NCI-H1105 (cell line): ENCODE measurements around the gene OR4C6.
A peak's percentile ranks its signal among the peaks of the same experiment; 100 is the strongest.

ENCODE experiments used
- DNase-seq: peaks from one replicate; lab custom pipeline; 2025; lab: John Stamatoyannopoulos, UW

The OR4C6 gene

DNA sequence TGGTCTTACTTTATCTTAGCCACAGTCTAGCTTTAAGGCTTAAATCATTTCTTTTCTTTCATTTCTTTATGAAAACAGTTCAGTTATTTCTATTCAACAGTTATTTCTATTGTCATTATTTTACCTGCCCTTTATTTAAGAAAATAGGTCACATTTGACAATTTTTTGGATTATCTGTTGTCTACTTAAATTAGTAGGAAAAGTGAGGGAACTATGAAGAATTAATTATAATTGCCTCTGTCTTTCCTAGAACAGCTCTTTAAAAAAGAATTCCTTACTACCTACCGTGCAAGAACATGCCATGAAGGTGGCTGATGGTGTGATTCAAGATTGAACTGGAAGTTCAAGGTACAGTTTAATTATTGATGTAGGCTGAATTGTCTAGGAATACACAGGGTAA, at the start of gene OR4C6:
TSS of gene OR4C6 (plus strand) at position 301 of the 400 bp plus-strand sequence. CDS start 2,966 bp downstream, outside the sequence.
- no peak for DNase-seq

DNA sequence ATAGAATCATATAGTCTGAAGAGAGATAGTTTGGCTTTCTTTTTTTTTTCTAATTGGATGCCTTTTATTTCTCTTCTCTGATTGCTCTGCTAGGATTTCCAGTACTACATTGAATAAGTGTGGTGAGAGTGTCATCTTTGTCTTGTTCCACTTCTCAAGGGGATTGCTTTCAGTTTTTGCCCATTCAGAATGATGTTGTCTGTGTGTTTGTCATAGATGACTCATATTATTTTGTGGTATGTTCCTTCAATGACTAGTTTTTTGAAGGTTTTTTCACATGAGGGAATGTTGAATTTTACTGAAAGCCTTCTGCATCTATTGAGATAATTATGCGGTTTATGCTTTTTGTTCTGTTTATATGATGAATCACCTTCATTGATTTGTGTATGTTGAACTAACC, 37.5 kb upstream of the OR4C6 start:
- DNase-seq: no peak

DNA sequence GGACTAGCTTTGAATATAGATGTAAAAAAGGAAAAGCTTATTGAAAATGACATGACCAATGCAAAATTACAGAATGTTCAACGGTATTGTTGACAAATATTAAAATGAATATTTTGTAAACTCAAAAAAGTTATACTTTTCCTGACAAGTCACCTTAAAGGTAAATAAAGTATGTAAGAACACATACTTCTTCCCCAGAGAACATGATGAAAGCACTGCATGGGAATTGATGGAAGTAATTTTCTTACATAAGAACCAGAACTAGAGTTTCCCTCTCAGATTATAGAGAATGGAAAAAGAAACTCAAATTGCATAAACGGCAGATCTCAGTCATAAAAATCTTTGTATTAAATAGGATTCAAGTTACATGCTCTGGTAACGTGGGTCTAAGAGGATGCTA, 27.2 kb upstream of the OR4C6 start, which contains the start of gene OR4P4:
TSS of gene OR4P4 (plus strand) at position 301 of the 400 bp plus-strand sequence.
- DNase-seq: no peak

DNA sequence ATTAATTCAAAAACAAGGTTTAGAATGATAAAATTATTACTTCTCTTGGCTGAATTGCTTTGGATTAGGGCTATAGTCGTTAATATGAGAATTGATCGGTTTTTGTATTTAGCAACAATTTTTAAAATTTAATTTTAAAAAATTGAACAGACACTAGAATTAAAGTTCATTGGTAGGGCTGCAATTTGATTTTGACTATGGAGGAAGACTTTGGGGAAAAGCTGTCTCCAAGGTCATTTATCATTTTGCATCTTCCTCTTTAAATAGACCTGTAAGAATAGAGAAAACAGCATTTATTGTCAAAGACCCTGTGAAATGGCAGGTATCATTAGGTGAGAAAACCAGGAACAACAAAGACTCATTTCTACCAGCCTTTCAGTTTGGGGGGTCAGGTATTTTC, 14.0 kb upstream of the OR4C6 start, which contains the start of gene OR4S2:
TSS of gene OR4S2 (plus strand) at position 301 of the 400 bp plus-strand sequence. CDS start 2,577 bp downstream, outside the sequence.
- DNase-seq: no peak

DNA sequence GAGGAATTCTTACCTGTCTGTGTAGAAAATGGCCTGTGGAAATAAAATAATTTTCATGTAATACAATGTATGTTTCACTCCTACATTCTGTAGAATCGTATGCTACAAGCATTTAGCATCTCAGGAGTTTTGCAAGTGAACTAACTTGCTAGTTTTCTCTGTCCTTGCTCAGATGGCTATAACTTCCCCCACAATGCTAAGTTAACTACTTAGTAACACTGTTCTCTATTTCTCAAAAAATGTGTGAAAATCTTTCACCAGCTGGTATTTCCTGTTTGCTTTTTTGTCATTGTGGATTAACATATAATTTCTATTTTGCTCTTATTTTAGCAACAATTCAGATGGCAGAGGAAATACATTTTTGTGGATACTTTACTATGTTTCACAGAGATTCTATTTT, 9.4 kb upstream of the OR4C6 start:
- DNase-seq: no peak

DNA sequence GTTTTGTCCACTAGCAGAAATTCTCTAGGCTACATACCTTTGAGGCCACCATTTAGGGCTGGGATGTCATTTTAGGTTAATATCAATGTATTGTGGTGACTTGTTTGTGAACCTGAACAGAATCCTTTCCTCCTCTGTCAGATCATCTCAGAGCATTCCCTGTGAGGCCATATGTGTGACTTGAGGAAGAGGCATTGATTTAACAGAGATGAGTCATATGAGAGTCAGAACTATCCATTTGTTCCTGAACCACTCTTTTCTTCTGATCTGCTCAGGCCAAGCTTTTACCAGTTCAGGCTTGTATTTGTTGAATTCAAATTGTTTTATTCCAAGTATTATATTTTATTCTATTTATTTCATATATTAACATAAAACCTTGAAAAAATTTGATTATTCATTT, 6.9 kb upstream of the OR4C6 start:
- DNase-seq: no peak

DNA sequence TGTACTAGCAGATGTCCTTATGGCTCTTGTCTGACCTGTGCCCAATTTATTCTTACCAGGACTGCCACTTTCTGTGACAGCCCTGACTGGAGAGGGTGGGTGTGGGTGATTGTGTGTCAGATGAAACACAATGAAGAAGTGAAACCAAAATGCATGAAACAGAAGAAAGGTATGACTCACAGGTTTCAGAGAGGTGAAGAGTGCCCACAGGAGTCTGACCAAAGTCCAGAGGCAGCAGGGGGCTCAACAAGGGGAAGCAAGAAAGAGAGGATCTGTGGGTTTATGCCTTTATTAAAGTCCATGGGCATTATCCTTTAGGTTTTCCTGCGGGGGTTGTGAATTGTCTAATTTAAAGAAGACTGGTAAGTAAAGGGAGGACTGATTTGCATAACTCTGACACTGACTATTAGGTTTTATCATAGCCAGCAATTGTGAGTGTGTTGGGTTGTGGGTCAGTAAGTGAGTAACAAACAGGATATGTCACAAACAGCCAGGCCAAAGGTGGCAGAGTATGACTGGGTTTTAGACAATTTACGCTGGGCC, 3.9 kb upstream of the OR4C6 start:
- DNase-seq: no peak

DNA sequence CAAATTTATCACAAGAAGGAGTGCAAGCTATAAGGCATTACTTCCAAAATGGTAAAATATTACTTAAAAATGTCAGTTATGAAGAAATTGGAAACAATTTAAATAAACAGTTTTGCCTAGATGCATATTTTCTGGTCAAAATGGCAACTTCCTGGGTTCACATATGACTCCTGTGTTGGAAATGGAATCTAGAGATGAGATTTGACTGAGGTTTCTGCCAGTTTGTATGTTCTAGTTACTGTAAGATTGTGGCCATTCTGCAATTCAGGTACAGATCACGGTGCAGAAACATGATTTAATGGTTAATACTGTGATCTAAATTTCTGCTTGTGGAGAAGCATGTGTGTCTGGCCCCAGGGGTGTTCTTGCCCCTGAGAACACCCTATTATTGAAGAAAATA, 3.4 kb upstream of the OR4C6 start:
- DNase-seq: no peak

DNA sequence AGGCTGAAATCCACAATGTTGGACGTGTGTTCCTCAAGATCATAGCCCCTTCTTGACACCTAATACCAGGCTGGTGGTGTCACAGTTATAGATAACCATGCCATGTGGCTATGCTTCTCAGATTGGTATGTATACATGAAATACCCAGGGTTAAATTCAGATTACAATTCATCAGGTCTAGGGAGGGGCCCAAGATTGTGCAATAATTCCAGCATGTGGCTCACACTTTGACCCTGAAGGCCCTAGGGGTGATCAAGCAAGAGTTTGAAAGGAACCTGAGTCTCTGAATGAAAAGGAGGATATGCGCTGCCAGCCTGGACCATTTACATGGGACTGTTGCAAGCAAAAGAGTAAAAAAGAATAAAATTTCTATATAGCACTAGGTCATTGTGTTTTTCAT, 7.4 kb downstream of the OR4C6 start:
- DNase-seq: no peak

DNA sequence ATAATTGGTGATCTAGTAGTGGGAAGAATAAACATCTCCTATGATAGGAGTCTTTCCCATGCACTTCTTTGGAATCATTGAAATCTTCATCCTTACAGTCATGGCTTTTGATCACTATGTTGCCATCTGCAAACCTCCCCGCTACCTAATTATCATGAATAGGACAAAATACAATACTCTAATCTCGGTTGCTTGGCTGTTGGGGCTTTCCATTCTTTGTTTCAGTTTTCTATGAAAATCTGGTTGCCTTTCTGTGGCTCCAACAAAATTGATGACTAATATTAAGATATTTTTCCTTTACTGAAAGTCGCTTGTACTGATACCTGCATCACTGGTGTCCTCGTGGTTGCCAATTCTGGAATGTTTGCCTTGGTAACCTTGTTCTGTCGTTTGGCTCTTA, 11.9 kb downstream of the OR4C6 start:
- DNase-seq: no peak

DNA sequence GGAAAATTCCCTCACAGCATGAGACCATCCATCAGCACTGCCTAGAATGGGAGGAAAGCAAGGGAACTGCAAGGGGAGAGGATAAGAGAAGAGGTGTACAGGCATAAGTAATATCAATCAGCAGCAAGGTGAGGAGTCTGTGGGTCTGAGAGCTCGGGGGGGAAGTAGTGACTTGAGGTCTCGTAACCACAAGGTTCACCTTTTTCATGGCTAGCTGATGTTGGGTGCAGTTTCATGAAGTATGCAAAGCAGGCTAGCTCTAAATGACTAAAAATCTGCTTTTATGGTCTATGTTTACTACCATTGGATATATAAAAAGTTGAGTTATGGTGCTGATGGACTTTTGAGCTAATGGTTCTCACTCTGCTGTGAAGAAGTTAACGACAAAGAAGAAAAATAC, 35.8 kb downstream of the OR4C6 start:
- no peak for DNase-seq

DNA sequence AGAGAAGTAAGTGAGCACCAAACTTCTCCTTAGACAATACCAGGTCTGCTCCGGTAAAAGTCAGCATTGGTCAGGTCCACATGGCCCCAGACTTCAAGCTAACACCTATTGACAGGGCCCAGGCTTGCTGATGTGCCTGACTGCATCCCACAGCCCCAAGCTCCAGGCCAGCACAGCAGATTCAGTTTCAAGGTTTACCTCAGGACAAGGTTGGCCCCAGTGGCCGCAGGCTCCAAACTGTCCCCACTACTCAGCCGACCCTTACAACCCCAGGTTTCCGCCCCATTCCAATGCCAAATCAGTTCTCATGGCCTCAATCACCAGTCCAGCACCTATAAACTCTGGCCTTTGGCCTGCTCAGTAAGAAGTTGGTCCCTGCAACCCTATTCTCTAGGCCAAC, 39.4 kb downstream of the OR4C6 start:
- no peak for DNase-seq

DNA sequence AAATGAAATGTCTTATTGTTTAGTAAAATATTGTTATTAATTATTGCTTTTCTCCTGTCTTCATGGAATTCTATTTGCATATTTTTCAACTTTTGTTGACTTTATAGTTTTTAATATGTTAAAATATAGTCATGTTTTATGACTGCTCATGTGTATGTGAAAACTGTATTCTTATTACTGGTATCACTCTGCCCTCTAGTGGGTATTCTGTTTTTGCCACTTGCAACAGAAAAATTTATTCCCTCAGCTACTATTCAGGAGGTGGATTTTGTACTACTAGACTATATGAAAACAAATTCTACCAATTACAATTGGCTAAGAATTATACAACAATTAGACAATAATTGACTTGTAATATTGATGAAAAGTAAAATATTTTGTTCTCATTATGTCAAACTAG, 45.0 kb downstream of the OR4C6 start:
- peak; percentile 36 for DNase-seq

DNA sequence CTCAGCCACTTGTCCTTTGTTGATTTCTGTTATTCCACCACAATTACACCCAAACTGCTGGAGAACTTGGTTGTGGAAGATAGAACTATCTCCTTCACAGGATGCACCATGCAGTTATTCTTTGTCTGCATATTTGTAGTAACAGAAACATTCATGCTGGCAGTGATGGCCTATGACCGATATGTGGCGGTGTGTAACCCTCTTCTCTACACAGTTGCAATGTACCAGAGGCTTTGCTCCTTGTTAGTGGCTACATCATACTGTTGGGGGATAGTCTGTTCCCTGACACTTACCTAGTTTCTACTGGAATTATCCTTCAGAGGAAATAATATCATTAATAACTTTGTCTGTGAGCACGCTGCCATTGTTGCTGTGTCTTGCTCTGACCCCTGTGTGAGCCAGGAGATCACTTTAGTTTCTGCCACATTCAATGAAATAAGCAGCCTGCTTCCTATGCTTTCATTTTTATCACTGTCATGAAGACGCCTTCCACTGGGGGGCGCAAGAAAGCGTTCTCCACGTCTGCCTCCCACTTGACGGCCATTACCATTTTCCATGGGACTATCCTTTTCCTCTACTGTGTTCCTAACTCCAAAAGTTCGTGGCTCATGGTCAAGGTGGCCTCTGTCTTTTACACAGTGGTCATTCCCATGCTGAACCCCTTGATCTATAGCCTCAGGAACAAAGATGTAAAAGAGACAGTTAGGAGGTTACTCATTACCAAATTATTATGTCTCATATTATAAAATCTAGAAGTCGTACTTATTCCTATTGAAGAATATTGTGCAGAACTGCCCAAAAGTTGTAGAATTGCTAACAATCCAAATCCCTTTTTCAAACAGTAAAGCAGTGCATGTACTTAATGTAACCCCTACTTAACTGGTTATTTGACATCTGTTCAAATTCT, 53.2 kb downstream of the OR4C6 start:
- no peak for DNase-seq
